IPS-18c (cell line): Measurements from ENCODE around the gene SLC4A7.
"Not testable (repeated sequence)": the region's sequence is repeated elsewhere in the genome, so short reads cannot be mapped to it uniquely, and the experiment has no call there.

Experiments used
- H3K4me3 ChIP-seq: 2 replicates; pipeline ENCODE4 v1.7.0; 2013; ENCODE audit warnings: low read depth, mild to moderate bottlenecking, low read length, moderate library complexity; ENCODE audit not compliant: insufficient read depth
- H3K9me3 ChIP-seq: one replicate; pipeline ENCODE4 v1.6.1; 2013; ENCODE audit warnings: mild to moderate bottlenecking, low read length, moderate library complexity; ENCODE audit not compliant: control insufficient read depth, insufficient read depth

Gene SLC4A7

DNA sequence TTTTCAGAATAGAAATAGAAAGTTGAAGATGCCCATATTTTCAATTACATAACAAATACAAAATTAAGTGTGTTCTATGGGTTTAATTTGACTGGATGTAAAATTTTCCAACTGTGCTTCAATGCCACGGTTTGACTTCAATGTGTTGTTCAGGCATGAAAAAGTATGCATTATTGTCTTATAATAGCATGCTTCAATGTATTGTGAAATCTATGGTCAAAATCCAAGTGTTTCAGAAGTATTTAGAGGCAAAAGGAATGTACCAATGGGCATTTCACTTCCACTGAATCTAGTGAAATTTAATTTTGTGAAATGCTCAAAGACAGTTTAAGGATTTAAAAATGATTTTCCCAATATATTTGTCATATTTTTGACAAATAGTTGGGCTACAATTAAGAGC lies 131.0 kb downstream of the SLC4A7 start:
- Histone ChIP-seq H3K9me3 (no peaks in the 10 kb centered on the region), H3K4me3 (no peak overlapping the region)

- no peak overlapping the region for H3K4me3 ChIP-seq
- no peaks in the 10 kb centered on the region for H3K9me3 ChIP-seq
Observed at GRCh38 chr3:27352047-27352446, 132.1 kb downstream of the SLC4A7 start.

- no peak overlapping the region for H3K4me3 ChIP-seq
- no peaks in the 10 kb centered on the region for H3K9me3 ChIP-seq
Observed at GRCh38 chr3:27349832-27350231, 134.4 kb downstream of the SLC4A7 start.

GRCh38 chr3:27345959-27346865 lies 138.0 kb downstream of the SLC4A7 start:
- Histone ChIP-seq H3K9me3 (no peaks in the 10 kb centered on the region), H3K4me3 (no peak overlapping the region)

GRCh38 chr3:27345493-27345892 lies 138.7 kb downstream of the SLC4A7 start:
- no peaks in the 10 kb centered on the region for H3K9me3 ChIP-seq
- no peak overlapping the region for H3K4me3 ChIP-seq

GRCh38 chr3:27345045-27345444 lies 139.1 kb downstream of the SLC4A7 start:
- Histone ChIP-seq H3K9me3 (no peaks in the 10 kb centered on the region), H3K4me3 (no peak overlapping the region)

DNA sequence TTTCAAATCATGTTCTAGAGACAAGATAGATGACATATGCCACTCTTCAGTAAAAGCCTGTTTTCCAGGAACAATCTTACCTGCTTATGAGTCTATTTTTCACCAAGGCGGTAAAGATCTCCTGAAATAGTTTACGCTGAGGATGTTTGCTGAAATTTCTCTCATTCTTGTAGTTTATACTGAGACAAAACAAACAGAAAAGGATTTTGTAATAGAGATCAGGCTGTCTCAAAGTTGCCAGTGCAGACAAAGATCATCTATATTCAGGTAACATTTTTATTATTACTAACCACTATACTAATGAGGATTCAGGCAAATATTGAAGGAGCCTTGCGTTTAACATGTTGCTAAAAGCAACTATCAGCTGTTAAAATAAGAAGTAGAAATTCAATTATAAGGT lies 140.0 kb downstream of the SLC4A7 start:
- Histone ChIP-seq H3K9me3 (no peaks in the 10 kb centered on the region), H3K4me3 (no peak overlapping the region)

DNA sequence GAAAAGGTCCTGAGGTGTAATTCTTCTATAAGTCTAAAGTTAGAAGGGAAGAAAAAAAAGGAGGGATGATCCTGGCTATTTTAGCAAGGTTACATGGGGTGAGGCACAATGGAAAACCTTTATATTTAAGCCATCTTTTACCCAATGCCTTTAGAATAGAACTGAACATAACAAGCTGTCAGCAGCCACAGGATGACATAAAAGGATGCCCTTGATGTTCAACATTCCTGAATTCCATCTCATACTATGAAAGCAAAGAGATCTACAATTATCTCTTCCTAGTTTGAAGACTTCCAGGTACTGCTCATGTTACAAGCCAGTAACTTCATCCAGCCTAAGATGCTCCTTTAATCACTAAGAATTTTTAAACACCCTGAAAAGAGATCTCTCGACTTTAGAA lies 141.9 kb downstream of the SLC4A7 start:
- no peak overlapping the region for H3K4me3 ChIP-seq
- no peaks in the 10 kb centered on the region for H3K9me3 ChIP-seq

- no peaks in the 10 kb centered on the region for H3K9me3 ChIP-seq
- H3K4me3 ChIP-seq: no peak overlapping the region
Observed at GRCh38 chr3:27340534-27340933, 143.7 kb downstream of the SLC4A7 start.

- Histone ChIP-seq H3K4me3 (no peak overlapping the region), H3K9me3 (no peaks in the 10 kb centered on the region)
Observed at GRCh38 chr3:27335571-27335970, 148.6 kb downstream of the SLC4A7 start.

GRCh38 chr3:27333843-27334242 lies 150.3 kb downstream of the SLC4A7 start:
- H3K4me3 ChIP-seq: no peak overlapping the region
- no peaks in the 10 kb centered on the region for H3K9me3 ChIP-seq

GRCh38 chr3:27328982-27329762 lies 155.0 kb downstream of the SLC4A7 start:
- H3K9me3 ChIP-seq, H3K4me3 ChIP-seq: not testable (repeated sequence)

GRCh38 chr3:27326629-27327545 lies 157.3 kb downstream of the SLC4A7 start:
- H3K4me3 ChIP-seq: no peak overlapping the region
- peaks cover 2% of the 10 kb centered on the region for H3K9me3 ChIP-seq

DNA sequence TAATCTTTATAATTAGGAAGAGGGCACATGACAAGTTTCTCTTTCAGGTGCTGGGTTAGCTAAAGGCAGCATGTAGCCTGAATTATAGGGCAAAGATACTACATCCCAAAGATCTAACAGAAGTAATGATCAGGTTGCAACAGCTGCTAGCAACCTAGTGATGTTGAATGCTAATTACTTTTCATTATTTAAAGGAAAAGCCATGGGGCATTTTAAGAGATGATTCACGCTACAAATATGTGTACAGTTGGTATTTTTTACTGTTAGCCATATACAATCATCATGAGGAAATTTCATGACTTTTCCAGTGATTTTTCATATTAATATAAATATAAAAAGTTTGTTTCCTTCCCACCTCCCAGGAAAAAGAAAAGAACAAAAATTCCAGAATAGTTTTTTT lies 158.0 kb downstream of the SLC4A7 start:
- Histone ChIP-seq H3K9me3 (peaks cover 2% of the 10 kb centered on the region), H3K4me3 (no peak overlapping the region)

- Histone ChIP-seq H3K9me3 (peaks cover 2% of the 10 kb centered on the region), H3K4me3 (no peak overlapping the region)
Observed at GRCh38 chr3:27325419-27325818, 158.8 kb downstream of the SLC4A7 start.

- Histone ChIP-seq H3K4me3 (no peak overlapping the region), H3K9me3 (peaks cover 2% of the 10 kb centered on the region)
Observed at GRCh38 chr3:27324686-27325085, 159.5 kb downstream of the SLC4A7 start.

DNA sequence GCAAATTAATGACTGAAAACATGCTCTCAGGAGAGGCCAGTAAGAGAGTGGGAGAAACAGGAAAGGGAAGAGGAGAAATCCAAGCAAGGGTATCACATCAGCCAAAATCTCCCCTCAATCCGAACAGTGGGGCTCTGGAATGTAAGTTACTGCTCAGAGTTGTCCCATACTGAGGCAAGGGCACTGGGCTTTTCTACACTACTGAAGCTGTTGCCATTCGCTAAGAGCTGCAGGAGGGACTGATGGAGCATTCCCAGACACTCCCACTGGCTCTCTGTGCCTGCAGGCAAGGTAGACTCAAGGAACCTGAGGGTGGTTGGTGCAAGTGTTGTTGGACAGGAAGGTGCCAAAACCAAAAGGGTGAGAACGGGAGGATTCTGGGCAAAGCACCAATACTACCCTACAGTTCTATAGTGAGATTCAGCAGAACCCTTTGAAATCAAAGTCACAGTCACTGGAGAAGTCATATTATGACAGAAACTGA lies 161.1 kb downstream of the SLC4A7 start:
- peaks cover 2% of the 10 kb centered on the region for H3K9me3 ChIP-seq
- no peak overlapping the region for H3K4me3 ChIP-seq
